OCI-LY3 (cell line): Measurements from ENCODE around the gene PRKCD.
A peak's percentile ranks its signal among the peaks of the same experiment; 100 is the strongest.

Source experiments
- H2AFZ ChIP-seq: fragments of 200-600, 300-600 bp; shearing (Covaris generic); 2 replicates; pipeline ENCODE4 v1.6.0; 2014; ENCODE audit warnings: antibody characterized with exemption, low read depth, low read length
- H3K27ac ChIP-seq: fragments of 200-600, 300-600 bp; sonication (generic); 2 replicates; pipeline ENCODE4 v1.5.1; 2014; ENCODE audit warnings: mild to moderate bottlenecking, low read length, moderate library complexity, mixed read lengths
- H3K27me3 ChIP-seq: fragments of 200-600, 300-600 bp; sonication (generic); 2 replicates; pipeline ENCODE4 v1.6.1; 2014; ENCODE audit warnings: low read depth, low read length, mixed read lengths
- H3K36me3 ChIP-seq: fragments of 200-600, 300-600 bp; sonication (generic); replicated peaks from 2 replicates; pipeline ENCODE3; 2014; ENCODE audit warnings: low read depth, low read length, mixed read lengths
- H3K4me1 ChIP-seq: fragments of 300-600, 200-600 bp; sonication (generic); 2 replicates; pipeline ENCODE4 v1.6.1; 2014; ENCODE audit warnings: low read length, mixed read lengths
- H3K4me2 ChIP-seq: fragments of 200-600, 300-600 bp; sonication (generic); 2 replicates; pipeline ENCODE4 v1.6.1; 2014; ENCODE audit warnings: low read length, mixed read lengths
- H3K4me3 ChIP-seq: fragments of 300-600, 200-600 bp; sonication (generic); 2 replicates; pipeline ENCODE4 v1.5.1; 2014; ENCODE audit warnings: antibody characterized with exemption, mild to moderate bottlenecking, low read length, moderate library complexity
- H3K79me2 ChIP-seq: fragments of 300-600, 200-600 bp; shearing (Covaris generic); 2 replicates; pipeline ENCODE4 v1.6.1; 2014; ENCODE audit warnings: mild to moderate bottlenecking, low read length, mixed read lengths
- H3K9ac ChIP-seq: fragments of 300-600, 200-600 bp; shearing (Covaris generic); 2 replicates; pipeline ENCODE4 v1.6.0; 2014; ENCODE audit warnings: mild to moderate bottlenecking, low read length, moderate library complexity
- H3K9me3 ChIP-seq: fragments of 200-600, 300-600 bp; shearing (Covaris generic); 2 replicates; pipeline ENCODE4 v1.6.1; 2014; ENCODE audit warnings: low read length, mixed read lengths; ENCODE audit not compliant: insufficient read depth
- H4K20me1 ChIP-seq: fragments of 200-600, 300-600 bp; sonication (generic); 2 replicates; pipeline ENCODE4 v1.6.1; 2016; ENCODE audit warnings: low read length, mixed read lengths; ENCODE audit not compliant: insufficient read depth
- CTCF ChIP-seq: fragments of 200-600, 300-600 bp; sonication (generic); IDR thresholded peaks from 2 replicates; pipeline ENCODE4 v1.5.1; 2014; ENCODE audit warnings: antibody characterized with exemption, low read length, low read depth
- EZH2phosphoT487 ChIP-seq: fragments of 200-600 bp; shearing (Covaris generic); IDR thresholded peaks from 2 replicates; pipeline ENCODE4 v1.6.1; 2018; ENCODE audit warnings: antibody characterized with exemption, mixed run types, low read depth

PRKCD gene

GRCh38 chr3:53161820-53162671, 1.0 kb downstream of the PRKCD start:
- peaks cover 58% of the 10 kb centered on the region for H3K79me2 ChIP-seq
- H3K27ac ChIP-seq: peak overlapping the region; percentile 69
- peaks cover 43% of the 10 kb centered on the region for H3K4me1 ChIP-seq
- H3K9ac ChIP-seq: peak overlapping the region; percentile 96
- H2AFZ ChIP-seq: no peak overlapping the region
- TF ChIP-seq CTCF (no peak), EZH2phosphoT487 (no peak)
- H3K4me2 ChIP-seq: peak overlapping the region; percentile 97
- H3K36me3 ChIP-seq: peaks cover 25% of the 10 kb centered on the region
- peaks cover 7% of the 10 kb centered on the region for H3K27me3 ChIP-seq
- H3K9me3 ChIP-seq: no peaks in the 10 kb centered on the region
- H4K20me1 ChIP-seq: peaks cover 50% of the 10 kb centered on the region
- H3K4me3 ChIP-seq: peak overlapping the region; percentile 92

GRCh38 chr3:53162672-53163443, 1.8 kb downstream of the PRKCD start:
- H3K27me3 ChIP-seq: peaks cover 7% of the 10 kb centered on the region
- H4K20me1 ChIP-seq: peaks cover 58% of the 10 kb centered on the region
- no peak overlapping the region for H3K27ac ChIP-seq
- peaks cover 51% of the 10 kb centered on the region for H3K4me1 ChIP-seq
- H3K9me3 ChIP-seq: no peaks in the 10 kb centered on the region
- peaks cover 66% of the 10 kb centered on the region for H3K79me2 ChIP-seq
- H2AFZ ChIP-seq: no peak overlapping the region
- H3K36me3 ChIP-seq: peaks cover 28% of the 10 kb centered on the region
- H3K4me2 ChIP-seq: peak overlapping the region; percentile 97
- peak overlapping the region; percentile 96 for H3K9ac ChIP-seq
- H3K4me3 ChIP-seq: peak overlapping the region; percentile 92
- TF ChIP-seq CTCF: no peak
- TF ChIP-seq EZH2phosphoT487: no peak

- Histone ChIP-seq H3K79me2 (peaks cover 73% of the 10 kb centered on the region), H3K27me3 (peaks cover 7% of the 10 kb centered on the region), H3K36me3 (peaks cover 31% of the 10 kb centered on the region), H3K4me3 (peak overlapping the region; percentile 92; the same call in 1 of the 2 replicates), H3K27ac (no peak overlapping the region), H3K9me3 (no peaks in the 10 kb centered on the region), H3K9ac (no peak overlapping the region), H3K4me1 (peaks cover 53% of the 10 kb centered on the region), H2AFZ (no peak overlapping the region), H3K4me2 (peak overlapping the region; percentile 97), H4K20me1 (peaks cover 67% of the 10 kb centered on the region)
- TF ChIP-seq EZH2phosphoT487 (no peak), CTCF (no peak)
These were observed 2.7 kb downstream of the PRKCD start for GRCh38 chr3:53163444-53164387.
